ENCODE data around the gene GUCA2B. TPM values are rescaled to one million over a fixed set of nuclear protein-coding genes. Genes with fewer than 3 reads are reported as not detected.

Gene GUCA2B
- total and polyA plus RNA-seq, 2 donors: not detected

DNA sequence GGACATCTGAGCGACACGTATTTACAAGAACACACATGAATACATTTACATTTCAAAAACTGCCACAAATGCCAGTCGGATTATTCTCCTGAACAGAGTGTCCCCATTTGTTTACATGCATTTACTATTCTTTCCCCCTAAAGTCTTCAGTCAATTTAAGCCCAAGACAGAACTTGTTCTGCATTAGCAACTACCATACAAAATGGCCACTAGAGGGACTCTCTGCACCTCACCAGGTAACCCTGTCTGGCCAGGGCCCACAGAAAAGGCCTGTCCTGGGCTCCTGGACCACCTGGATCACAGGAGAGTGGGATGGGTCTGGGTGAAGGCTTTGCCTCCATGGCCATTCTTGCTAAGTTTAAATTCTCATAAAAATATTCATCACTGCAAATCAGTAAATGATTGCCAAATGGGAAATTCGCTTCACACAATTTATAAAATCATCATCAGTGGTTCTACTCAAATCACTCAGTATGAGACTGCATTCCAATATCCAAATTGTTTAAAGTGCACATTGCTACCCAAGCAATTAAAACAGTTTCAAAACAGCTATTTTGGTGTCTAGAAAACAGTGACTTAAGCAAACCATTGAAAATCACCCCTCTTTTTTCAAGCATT is 23.8 kb downstream of the GUCA2B start:
- H3K27ac ChIP-seq (ENCODE audit: low read depth): no peak overlapping the region
- DNase-seq (ENCODE audit: extremely low spot score): no peak
- WGBS: 68% methylated on average over 4 of the region's 4 CpGs
- no peak overlapping the region for H3K4me3 ChIP-seq (ENCODE audit: low read depth, low read length)
- no peaks in the 10 kb centered on the region for H3K36me3 ChIP-seq (ENCODE audit: insufficient read depth)
- H3K4me1 ChIP-seq (ENCODE audit: insufficient read depth): no peaks in the 10 kb centered on the region

DNA sequence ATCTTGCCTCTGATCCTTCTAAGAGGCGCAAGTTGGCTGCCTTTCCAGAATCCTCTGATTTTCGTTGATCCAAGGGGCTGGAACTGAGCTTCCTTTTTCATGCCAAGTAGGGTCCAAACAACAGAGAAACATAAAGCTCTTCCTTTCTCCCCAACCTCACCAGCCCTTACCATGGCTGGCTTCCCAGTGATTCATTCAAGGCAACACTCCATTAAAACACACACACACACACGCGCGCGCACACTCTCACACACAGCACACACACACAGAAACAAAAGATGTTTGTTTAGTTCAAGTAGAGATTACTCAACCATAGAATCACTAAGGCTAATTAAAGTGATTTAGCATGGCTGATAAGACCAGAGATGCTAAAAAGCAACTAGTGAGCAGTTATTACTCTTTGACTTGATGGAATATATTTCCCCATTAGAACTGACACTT is 24.4 kb downstream of the GUCA2B start:
- no peak overlapping the region for H3K4me3 ChIP-seq (ENCODE audit: low read depth, low read length)
- no peak overlapping the region for H3K27ac ChIP-seq (ENCODE audit: low read depth)
- H3K36me3 ChIP-seq (ENCODE audit: insufficient read depth): no peaks in the 10 kb centered on the region
- no peaks in the 10 kb centered on the region for H3K4me1 ChIP-seq (ENCODE audit: insufficient read depth)
- DNase-seq (ENCODE audit: extremely low spot score): no peak
- 18% methylated on average over 6 of the region's 6 CpGs for WGBS

DNA sequence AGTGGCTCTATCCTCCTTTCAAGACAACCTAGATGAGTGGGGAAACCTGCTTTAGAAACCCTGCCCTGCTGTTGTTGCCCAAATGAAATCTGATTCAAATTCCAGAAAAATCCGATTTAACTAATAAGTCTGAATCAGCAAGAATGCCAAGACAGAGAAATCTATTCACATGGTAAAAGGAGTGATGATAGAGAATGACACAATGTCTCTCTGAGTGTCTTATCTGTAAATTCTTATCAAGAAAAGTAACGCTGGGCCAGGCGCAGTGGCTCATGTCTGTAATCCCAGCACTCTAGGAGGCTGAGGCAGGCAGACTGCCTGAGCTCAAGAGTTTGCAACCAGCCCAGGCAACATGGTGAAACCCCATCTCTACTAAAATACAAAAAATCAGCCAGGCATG is 25.0 kb downstream of the GUCA2B start:
- no peak overlapping the region for H3K4me3 ChIP-seq (ENCODE audit: low read depth, low read length)
- H3K36me3 ChIP-seq (ENCODE audit: insufficient read depth): no peaks in the 10 kb centered on the region
- no peak overlapping the region for H3K27ac ChIP-seq (ENCODE audit: low read depth)
- H3K4me1 ChIP-seq (ENCODE audit: insufficient read depth): no peaks in the 10 kb centered on the region
- no peak for DNase-seq (ENCODE audit: extremely low spot score)
- 38% methylated on average over 3 of the region's 3 CpGs for WGBS

DNA sequence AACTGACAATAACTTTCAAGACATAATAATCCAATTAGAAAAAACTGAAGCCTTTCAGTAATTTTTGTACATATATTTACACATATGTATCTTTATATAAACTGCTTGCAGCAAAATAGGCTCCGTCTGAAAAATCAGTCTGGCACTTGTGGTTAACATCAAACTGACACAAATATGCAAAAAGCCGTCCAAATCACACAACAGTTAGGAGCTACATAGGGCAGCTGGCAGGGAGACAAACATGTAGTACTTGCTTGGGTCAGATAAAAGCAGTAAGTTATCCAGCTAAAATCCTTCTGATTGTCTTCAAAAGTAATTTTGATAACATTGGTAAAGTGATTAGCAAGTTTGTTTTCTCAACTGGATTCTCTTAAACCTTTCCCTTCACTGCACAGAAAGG is 26.1 kb downstream of the GUCA2B start:
- Histone ChIP-seq H3K4me3 (ENCODE audit: low read depth, low read length) (no peak overlapping the region), H3K27ac (ENCODE audit: low read depth) (no peak overlapping the region), H3K4me1 (ENCODE audit: insufficient read depth) (no peaks in the 10 kb centered on the region), H3K36me3 (ENCODE audit: insufficient read depth) (no peaks in the 10 kb centered on the region)
- WGBS: 7% methylated on average over 2 of the region's 2 CpGs
- DNase-seq (ENCODE audit: extremely low spot score): no peak

DNA sequence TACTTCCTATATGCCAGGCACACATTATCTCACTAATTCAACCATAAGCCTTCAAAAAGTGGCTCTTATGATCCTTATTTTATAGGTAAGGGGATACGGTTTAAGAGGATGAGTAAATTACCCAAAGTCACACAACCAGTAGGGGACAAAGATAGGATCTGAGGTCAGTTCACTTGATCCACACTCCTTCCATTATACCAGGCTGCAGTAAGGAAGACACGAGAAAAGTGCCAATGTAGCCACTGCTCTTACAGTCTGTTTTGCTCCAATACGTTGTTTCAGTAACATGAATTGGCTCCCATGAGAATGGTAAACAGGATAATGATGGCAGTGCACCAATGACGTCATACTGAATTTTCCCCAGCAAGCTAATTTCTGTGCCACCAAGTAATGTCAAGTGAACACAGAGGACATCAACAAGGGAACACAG is 26.7 kb downstream of the GUCA2B start:
- H3K27ac ChIP-seq (ENCODE audit: low read depth): no peak overlapping the region
- WGBS: 67% methylated on average over 4 of the region's 4 CpGs
- no peak overlapping the region for H3K4me3 ChIP-seq (ENCODE audit: low read depth, low read length)
- no peaks in the 10 kb centered on the region for H3K36me3 ChIP-seq (ENCODE audit: insufficient read depth)
- DNase-seq (ENCODE audit: extremely low spot score): no peak
- no peaks in the 10 kb centered on the region for H3K4me1 ChIP-seq (ENCODE audit: insufficient read depth)

DNA sequence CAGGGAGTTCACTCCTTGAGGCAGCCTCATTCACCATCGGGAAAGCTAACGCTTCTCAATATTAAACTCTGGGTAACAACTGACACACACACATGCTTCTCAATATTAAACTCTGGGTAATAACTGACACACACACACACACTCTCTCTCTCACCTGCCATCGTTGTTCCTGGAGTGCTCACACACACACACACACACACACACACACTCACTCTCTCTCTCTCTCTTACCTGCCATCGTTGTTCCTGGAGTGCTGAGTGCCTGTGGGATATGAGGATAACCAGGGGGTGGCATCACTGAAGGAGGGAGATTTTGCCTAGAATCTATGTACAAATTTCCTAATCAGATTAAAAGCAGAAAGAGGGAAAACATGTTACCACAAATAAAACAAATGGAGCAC is 28.5 kb downstream of the GUCA2B start:
- DNase-seq (ENCODE audit: extremely low spot score): no peak
- no peaks in the 10 kb centered on the region for H3K36me3 ChIP-seq (ENCODE audit: insufficient read depth)
- H3K4me1 ChIP-seq (ENCODE audit: insufficient read depth): no peaks in the 10 kb centered on the region
- 91% methylated on average over 4 of the region's 4 CpGs for whole genome bisulfite sequencing
- no peak overlapping the region for H3K27ac ChIP-seq (ENCODE audit: low read depth)
- H3K4me3 ChIP-seq (ENCODE audit: low read depth, low read length): no peak overlapping the region

DNA sequence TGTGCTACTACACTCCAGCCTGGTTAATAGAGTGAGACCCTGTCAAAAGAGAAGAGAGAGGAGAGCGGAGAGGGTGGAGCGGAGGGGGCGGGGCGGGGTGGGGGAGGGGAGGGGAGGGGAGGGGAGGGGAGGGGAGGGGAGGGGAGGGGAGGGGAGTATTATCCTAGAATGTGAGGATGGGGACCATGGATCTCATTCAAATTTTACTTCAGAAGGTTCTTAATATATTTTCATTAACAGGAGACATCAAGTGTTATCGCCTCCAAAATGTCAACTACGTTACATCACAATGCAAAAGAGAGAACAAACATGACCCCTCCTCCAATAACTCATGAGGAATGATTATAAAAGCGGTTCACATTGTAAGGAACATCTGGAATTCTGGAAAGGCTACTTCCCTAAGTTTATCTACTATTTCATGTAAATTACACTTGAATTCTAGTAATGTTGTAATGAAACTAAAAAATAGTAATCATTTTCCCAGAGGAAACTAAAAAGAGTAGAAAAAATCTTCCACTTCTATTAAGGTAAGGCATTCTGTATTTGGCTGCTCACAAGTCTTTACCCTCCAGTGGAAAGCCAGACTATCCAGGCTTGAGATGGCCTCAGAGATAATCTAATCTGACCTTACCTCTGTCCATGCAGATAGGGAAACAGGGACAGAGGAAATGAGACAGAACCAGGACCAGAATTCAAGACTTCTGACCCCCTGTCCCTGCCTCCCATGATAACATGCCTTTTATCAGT is 30.2 kb downstream of the GUCA2B start:
- DNase-seq (ENCODE audit: extremely low spot score): no peak
- H3K4me3 ChIP-seq (ENCODE audit: low read depth, low read length): no peak overlapping the region
- WGBS: 73% methylated on average over 3 of the region's 7 CpGs
- no peak overlapping the region for H3K27ac ChIP-seq (ENCODE audit: low read depth)
- H3K4me1 ChIP-seq (ENCODE audit: insufficient read depth): no peaks in the 10 kb centered on the region
- no peaks in the 10 kb centered on the region for H3K36me3 ChIP-seq (ENCODE audit: insufficient read depth)

DNA sequence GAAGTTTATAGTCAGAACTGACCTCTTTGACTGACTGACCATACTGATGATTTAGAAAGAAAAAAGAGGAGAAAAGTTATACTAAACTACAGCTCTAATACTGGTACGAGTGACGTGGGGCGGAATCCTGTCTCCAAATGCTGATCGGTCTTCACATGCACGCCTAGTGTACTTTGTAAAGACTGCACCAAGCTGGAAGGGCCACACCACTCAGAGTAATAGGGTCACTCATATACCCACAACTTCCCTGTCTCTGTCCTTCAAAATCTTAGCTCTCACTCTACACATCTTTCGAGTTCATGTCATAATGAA is 30.7 kb downstream of the GUCA2B start:
- H3K27ac ChIP-seq (ENCODE audit: low read depth): no peak overlapping the region
- 93% methylated on average over 6 of the region's 6 CpGs for WGBS
- H3K36me3 ChIP-seq (ENCODE audit: insufficient read depth): no peaks in the 10 kb centered on the region
- H3K4me1 ChIP-seq (ENCODE audit: insufficient read depth): no peaks in the 10 kb centered on the region
- no peak overlapping the region for H3K4me3 ChIP-seq (ENCODE audit: low read depth, low read length)
- DNase-seq (ENCODE audit: extremely low spot score): no peak

DNA sequence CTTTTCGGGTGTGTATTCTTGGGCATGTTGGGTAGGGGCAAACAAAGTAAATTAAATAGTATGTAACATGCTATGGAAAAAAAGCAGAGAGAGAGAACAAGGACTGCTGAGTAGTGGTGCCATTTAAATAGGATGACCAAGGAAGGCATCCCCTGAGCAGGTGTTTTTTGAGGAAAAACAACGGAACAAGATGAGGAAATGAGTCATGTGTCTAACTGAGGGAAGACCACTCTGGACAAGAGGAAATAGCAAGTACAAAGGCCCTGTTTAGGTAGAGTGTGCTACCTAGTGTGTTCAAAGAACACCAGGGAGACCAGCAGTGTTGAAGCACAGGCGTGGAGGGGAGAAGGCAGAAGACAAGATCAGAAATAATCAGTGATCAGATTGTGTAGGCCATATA is 31.4 kb downstream of the GUCA2B start:
- WGBS: 91% methylated on average over 3 of the region's 3 CpGs
- Histone ChIP-seq H3K4me3 (ENCODE audit: low read depth, low read length) (no peak overlapping the region), H3K4me1 (ENCODE audit: insufficient read depth) (no peaks in the 10 kb centered on the region), H3K27ac (ENCODE audit: low read depth) (no peak overlapping the region), H3K36me3 (ENCODE audit: insufficient read depth) (peaks cover 2% of the 10 kb centered on the region)
- DNase-seq (ENCODE audit: extremely low spot score): no peak

DNA sequence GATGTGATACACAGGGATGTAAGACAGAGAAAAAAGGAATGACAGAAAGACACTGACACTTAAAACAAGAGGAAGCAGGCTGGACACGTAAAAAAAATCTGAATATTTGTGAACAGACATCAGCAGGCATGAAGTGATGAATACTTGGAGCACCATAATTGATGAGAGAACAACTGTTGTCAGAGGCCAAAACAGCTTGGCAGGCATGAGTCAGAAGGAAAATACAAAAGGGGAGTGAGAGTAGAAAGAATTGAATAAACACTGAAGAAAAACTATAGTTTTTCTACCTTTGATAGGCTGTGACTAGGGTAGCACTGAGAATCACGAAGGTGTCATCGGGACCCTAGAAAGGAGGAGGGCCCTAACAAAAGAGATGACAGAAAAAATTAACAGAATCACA is 32.9 kb downstream of the GUCA2B start:
- no peak for DNase-seq (ENCODE audit: extremely low spot score)
- Histone ChIP-seq H3K27ac (ENCODE audit: low read depth) (no peak overlapping the region), H3K4me3 (ENCODE audit: low read depth, low read length) (no peak overlapping the region), H3K36me3 (ENCODE audit: insufficient read depth) (peaks cover 2% of the 10 kb centered on the region), H3K4me1 (ENCODE audit: insufficient read depth) (no peaks in the 10 kb centered on the region)
- 81% methylated on average over 3 of the region's 3 CpGs for WGBS

DNA sequence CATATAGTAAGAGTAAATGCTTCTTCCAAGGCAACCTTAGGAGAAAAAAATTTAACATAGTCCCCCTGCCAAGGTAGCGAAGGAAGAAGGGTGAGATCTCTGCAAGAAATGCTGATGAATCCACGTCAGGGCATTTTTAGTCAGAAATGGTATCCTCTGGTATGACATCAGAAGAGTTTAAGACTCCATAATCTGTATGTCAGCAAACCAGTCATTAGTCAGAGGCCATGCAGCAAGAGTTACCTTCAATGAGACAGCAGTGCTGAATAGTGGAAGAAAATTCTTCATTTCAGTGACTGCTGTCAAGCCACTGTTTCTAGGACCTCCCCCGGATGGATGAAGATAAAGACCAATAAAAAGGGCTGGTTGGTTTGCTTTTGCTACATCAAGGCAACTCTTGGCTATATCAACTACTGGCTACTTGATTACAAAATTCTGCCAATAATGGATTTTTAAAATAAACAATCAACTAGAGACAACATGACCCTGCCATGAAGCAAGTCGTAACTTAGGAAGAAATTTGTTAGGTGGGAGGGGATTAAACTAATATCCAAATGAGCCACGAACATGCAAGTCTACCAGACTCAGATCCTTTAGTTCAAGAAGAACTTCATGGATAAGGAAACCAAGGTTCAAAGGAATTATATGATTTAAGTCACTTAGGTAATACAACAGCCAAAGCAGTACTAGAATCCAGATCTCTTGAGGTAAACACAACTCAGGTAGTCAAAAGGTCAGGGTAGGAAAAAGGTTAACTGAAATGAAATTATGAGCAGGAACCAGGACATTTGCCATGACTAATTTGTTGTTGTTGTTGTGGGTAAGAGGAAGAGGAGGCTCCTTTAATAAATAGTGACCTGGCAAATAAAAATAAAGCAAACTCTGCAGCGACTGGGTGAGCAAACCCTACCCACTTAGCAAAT is 37.0 kb downstream of the GUCA2B start:
- Histone ChIP-seq H3K27ac (ENCODE audit: low read depth) (no peak overlapping the region), H3K4me3 (ENCODE audit: low read depth, low read length) (no peak overlapping the region), H3K36me3 (ENCODE audit: insufficient read depth) (peaks cover 2% of the 10 kb centered on the region), H3K4me1 (ENCODE audit: insufficient read depth) (no peaks in the 10 kb centered on the region)
- no peak for DNase-seq (ENCODE audit: extremely low spot score)
- WGBS: 77% methylated on average over 6 of the region's 6 CpGs

DNA sequence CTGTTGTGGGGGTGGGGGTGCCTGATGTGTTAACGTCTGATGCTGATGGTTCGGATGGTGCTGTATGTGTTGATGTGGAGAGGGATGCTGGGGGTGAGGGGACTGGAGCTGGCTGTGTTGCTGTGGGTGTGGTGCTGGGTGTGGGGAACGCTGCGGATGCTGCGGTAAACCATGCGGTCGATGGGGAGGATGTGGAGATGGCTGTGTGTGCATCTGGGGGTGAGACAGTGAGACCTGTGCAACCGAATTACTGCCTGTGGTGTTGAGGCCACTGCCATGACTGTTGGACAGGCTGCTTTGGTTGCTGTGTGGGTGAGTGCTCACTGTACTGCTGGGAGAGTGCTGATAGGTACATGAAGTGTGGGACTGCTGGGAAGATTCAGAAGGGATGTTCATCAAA is 38.1 kb downstream of the GUCA2B start:
- WGBS: 93% methylated on average over 8 of the region's 8 CpGs
- peaks cover 2% of the 10 kb centered on the region for H3K36me3 ChIP-seq (ENCODE audit: insufficient read depth)
- H3K4me1 ChIP-seq (ENCODE audit: insufficient read depth): no peaks in the 10 kb centered on the region

DNA sequence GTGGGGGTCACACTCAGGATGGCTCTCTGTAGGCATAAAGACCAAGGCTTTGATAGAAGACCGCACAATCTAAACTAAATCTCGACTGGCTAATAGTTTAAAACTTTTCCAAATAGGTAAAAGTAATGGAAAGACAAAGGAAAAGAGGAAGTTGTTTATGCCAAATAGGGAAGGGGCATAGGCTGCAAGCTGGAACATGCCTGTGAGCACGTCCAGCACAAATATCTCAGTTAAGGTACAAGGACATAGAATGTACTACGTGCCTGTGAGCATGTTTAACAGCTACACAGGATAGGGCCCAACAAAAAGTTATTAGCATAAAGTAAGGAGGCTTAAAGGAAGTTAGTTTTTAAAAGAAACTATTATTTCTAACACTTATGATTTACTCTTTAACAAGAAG is 38.9 kb downstream of the GUCA2B start:
- Histone ChIP-seq H3K4me1 (ENCODE audit: insufficient read depth) (no peaks in the 10 kb centered on the region), H3K27ac (ENCODE audit: low read depth) (no peak overlapping the region), H3K4me3 (ENCODE audit: low read depth, low read length) (no peak overlapping the region), H3K36me3 (ENCODE audit: insufficient read depth) (peaks cover 2% of the 10 kb centered on the region)
- WGBS: 80% methylated on average over 4 of the region's 4 CpGs
- no peak for DNase-seq (ENCODE audit: extremely low spot score)

More for the DNA sequence above, 38.1 kb downstream of the GUCA2B start:
- no peak for DNase-seq (ENCODE audit: extremely low spot score)
- Histone ChIP-seq H3K4me3 (ENCODE audit: low read depth, low read length) (no peak overlapping the region), H3K27ac (ENCODE audit: low read depth) (no peak overlapping the region)

DNA sequence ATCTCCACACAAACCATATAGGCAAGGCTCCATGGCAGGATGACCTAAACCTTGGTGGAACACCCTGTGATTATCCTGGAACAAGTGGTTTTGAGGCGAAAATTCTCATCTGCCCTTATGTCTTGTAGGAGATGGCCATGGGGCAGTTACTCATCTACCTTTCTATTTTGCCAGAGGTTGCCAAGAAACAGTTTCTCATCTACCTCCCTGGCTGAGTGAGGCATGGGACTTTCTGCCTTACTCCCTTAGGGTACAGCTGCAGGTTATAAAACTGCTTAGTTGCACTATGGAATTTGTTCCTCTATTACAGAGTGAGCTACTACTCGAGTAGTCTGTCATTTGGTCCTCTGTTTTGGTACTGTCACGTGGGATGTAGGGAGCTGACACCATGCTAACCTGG is 42.6 kb downstream of the GUCA2B start:
- no peaks in the 10 kb centered on the region for H3K4me1 ChIP-seq (ENCODE audit: insufficient read depth)
- peaks cover 2% of the 10 kb centered on the region for H3K36me3 ChIP-seq (ENCODE audit: insufficient read depth)
- 93% methylated on average over 3 of the region's 3 CpGs for WGBS
- H3K4me3 ChIP-seq (ENCODE audit: low read depth, low read length): no peak overlapping the region
- H3K27ac ChIP-seq (ENCODE audit: low read depth): no peak overlapping the region
- no peak for DNase-seq (ENCODE audit: extremely low spot score)

Data from urinary bladder (tissue), 4 donors.